Heart left ventricle (tissue), 13 donors: ENCODE data around the gene PEX3.

Experiments
- POLR2A ChIP-seq, 2 donors: fragments of 450-650 bp; IDR thresholded peaks; one replicate each; pipeline ENCODE4 v1.6.1; 2017; ENCODE audit warnings: antibody characterized with exemption in 2 of 2, mild to moderate bottlenecking in 2 of 2, moderate library complexity in 2 of 2
- TF ChIP-seq, protein P1 (sequence below), 12 donors: fragments of 200-600 bp; sonication (generic) in 4 of 12; IDR thresholded peaks; one replicate each; pipeline versions ENCODE4 v1.5.0 to v1.8.0; 2018 to 2022; ENCODE audit warnings: antibody characterized with exemption in 12 of 12, mild to moderate bottlenecking in 5 of 12
- donor health status: ischemic (EF 13 %, LVEDD 7.1; RV severe dilation, severe dysfunction).
- donor health status: DM: no; HTN: yes; CAD: no.
- donor health status: DM: no; HTN: no; CAD: no.
- donor health status: ischemic (EF 25% LVEDD 6.9; RV normal size, moderate dysfunction).
- donor health status: ischemic (EF 25% LVEDD 5.7; RV mildly dilated, moderate dysfunction).
- donor health status: ischemic (EF 35%, LVEDD 5.7; RV mildly dilated, moderate dysfunction).
- donor health status: nonischemic (EF 11% LVEDD 7.7; RV severe dilation, severe dysfunction).
- donor health status: DM: yes; HTN: yes; CAD: no.
- donor health status: PGD.
- donor health status: ischemic (EF 29% LVEDD 5.4; RV normal size, mild dysfunction).
- donor health status: nonischemic (EF 23%, LVEDD 6.1; RV moderate dilation, normal function).

DNA sequence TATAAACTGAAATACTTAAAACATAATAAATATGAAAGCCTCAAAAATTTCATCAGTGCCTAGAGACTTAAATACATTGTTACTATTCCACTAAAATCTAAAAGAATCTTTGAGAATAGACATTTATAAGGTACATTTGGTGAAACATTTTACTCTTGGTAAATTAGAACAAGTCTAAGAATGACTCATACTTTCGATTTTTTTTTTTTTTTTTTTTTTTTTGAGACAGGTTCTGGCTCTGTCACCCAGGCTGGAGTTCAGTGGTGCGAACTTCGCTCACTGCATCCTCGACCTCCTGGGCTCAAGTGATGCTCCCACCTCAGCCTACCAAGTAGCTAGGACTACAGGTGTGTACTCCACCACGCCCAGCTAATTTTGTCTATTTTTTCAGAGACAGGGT is 54.5 kb downstream of the PEX3 start:
- TF ChIP-seq, protein P1, sequence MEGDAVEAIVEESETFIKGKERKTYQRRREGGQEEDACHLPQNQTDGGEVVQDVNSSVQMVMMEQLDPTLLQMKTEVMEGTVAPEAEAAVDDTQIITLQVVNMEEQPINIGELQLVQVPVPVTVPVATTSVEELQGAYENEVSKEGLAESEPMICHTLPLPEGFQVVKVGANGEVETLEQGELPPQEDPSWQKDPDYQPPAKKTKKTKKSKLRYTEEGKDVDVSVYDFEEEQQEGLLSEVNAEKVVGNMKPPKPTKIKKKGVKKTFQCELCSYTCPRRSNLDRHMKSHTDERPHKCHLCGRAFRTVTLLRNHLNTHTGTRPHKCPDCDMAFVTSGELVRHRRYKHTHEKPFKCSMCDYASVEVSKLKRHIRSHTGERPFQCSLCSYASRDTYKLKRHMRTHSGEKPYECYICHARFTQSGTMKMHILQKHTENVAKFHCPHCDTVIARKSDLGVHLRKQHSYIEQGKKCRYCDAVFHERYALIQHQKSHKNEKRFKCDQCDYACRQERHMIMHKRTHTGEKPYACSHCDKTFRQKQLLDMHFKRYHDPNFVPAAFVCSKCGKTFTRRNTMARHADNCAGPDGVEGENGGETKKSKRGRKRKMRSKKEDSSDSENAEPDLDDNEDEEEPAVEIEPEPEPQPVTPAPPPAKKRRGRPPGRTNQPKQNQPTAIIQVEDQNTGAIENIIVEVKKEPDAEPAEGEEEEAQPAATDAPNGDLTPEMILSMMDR (IDR thresholded peaks at IDR 0.05): no peak
- TF ChIP-seq POLR2A (IDR thresholded peaks at IDR 0.05): no peak
